Measurements from ENCODE around the gene DLG4.

DNA sequence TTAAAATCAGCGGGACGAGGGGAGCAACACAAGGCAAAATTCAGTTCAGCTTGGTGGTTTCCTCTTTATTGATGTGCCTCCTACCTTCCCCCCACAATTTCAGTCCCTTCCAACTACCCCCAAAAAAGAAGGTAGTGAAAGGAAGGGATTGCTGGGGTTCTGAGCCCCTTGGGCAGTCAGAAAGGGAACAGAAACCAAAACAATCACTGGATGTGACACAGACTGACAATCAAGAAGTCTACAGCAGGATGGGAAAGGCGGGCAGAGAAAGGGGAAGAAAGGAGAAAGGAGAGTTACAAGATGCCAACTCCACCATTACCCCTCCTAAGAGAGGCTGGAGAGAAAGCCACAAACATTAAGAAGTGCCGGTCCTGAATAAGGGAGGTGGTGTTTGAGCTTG is 20.7 kb upstream of the DLG4 start:
- TF ChIP-seq CTCF (IDR thresholded peaks at IDR 0.05; ENCODE audit: extremely low read depth in 1 of 2, insufficient read depth in 1 of 2, low read depth in 1 of 2, low read length in 2 of 2) (no peak), GATA2 (IDR thresholded peaks at IDR 0.05; ENCODE audit: insufficient read depth, insufficient read length, low read depth, low read length) (no peak), EZH2 (IDR thresholded peaks at IDR 0.05; ENCODE audit: borderline replicate concordance, low read depth, low read length, severe bottlenecking) (no peak)

All from endothelial cell of umbilical vein (primary cell).